Keratinocyte (primary cell): Measurements from ENCODE around the gene ARL6. TPM values are rescaled to one million over a fixed set of nuclear protein-coding genes. Genes with fewer than 3 reads are reported as not detected.

Source experiments
- DNase-seq: peaks from one replicate; pipeline ENCODE4 v3.0.0-alpha.2; 2011; ENCODE audit warnings: low read depth, missing footprints, low spot score
- FAIRE-seq: peaks from 2 replicates; lab custom pipeline; 2011; peaks lifted over from hg19 to GRCh38; lab: Jason Lieb, UNC
- H2AFZ ChIP-seq: 2 replicates; pipeline ENCODE4 v1.6.0; 2012; ENCODE audit warnings: low read length, control low read depth, inconsistent platforms; ENCODE audit not compliant: control insufficient read depth
- H3K27ac ChIP-seq: 2 replicates; pipeline ENCODE4 v1.5.1; 2011; ENCODE audit warnings: low read length; ENCODE audit not compliant: control insufficient read depth, insufficient read depth
- H3K27me3 ChIP-seq: 3 replicates; pipeline ENCODE4 v1.6.0; 2011; ENCODE audit warnings: low read length; ENCODE audit not compliant: control insufficient read depth, insufficient read depth; ENCODE audit errors: extremely low read depth
- H3K36me3 ChIP-seq, 2 experiments: 2 replicates in 1 of 2; 3 replicates in 1 of 2; pipeline ENCODE4 v1.5.1; 2011; ENCODE audit warnings: low read length in 2 of 2, mild to moderate bottlenecking in 1 of 2; ENCODE audit not compliant: control insufficient read depth in 2 of 2, insufficient read depth in 2 of 2; ENCODE audit errors: extremely low read depth in 1 of 2
- H3K4me1 ChIP-seq: 3 replicates; pipeline ENCODE4 v1.5.1; 2011; ENCODE audit warnings: low read length; ENCODE audit not compliant: control insufficient read depth, insufficient read depth; ENCODE audit errors: extremely low read depth
- H3K4me2 ChIP-seq: 3 replicates; pipeline ENCODE4 v1.6.0; 2011; ENCODE audit warnings: low read depth, low read length; ENCODE audit not compliant: control insufficient read depth, insufficient read depth; ENCODE audit errors: extremely low read depth
- H3K4me3 ChIP-seq, 3 experiments: fragments of 200-600 bp in 1 of 3; sonication (generic) in 1 of 3; 2 replicates in 2 of 3; 3 replicates in 1 of 3; pipeline ENCODE4 v1.5.1; 2011 to 2016; ENCODE audit warnings: low read length in 3 of 3, mild to moderate bottlenecking in 3 of 3, control low read depth in 2 of 3, inconsistent platforms in 1 of 3, low read depth in 1 of 3, mixed read lengths in 1 of 3, mixed run types in 1 of 3, moderate library complexity in 1 of 3; ENCODE audit not compliant: control insufficient read depth in 2 of 3, insufficient read depth in 2 of 3; ENCODE audit errors: extremely low read depth in 1 of 3
- H3K79me2 ChIP-seq: 2 replicates; pipeline ENCODE4 v1.6.0; 2012; ENCODE audit warnings: low read length; ENCODE audit not compliant: control insufficient read depth, insufficient read depth
- H3K9ac ChIP-seq: 3 replicates; pipeline ENCODE4 v1.6.0; 2011; ENCODE audit warnings: low read length; ENCODE audit not compliant: control insufficient read depth, insufficient read depth; ENCODE audit errors: extremely low read depth
- H3K9me1 ChIP-seq: 3 replicates; pipeline ENCODE4 v1.6.0; 2011; ENCODE audit warnings: low read length; ENCODE audit not compliant: control insufficient read depth, insufficient read depth; ENCODE audit errors: extremely low read depth
- H3K9me3 ChIP-seq: 2 replicates; pipeline ENCODE4 v1.5.1; 2012; ENCODE audit warnings: low read depth, low read length; ENCODE audit not compliant: control insufficient read depth
- H4K20me1 ChIP-seq: 3 replicates; pipeline ENCODE4 v1.6.0; 2011; ENCODE audit warnings: low read length; ENCODE audit not compliant: control insufficient read depth, insufficient read depth; ENCODE audit errors: extremely low read depth
- CTCF ChIP-seq, 3 experiments: IDR thresholded peaks in 1 of 3; conservative IDR thresholded peaks in 1 of 3; optimal IDR thresholded peaks in 1 of 3; 2 replicates in 2 of 3; 3 replicates in 1 of 3; pipeline versions ENCODE3 to v1.5.1; 2011; ENCODE audit warnings: low read length in 3 of 3, mild to moderate bottlenecking in 3 of 3, moderate library complexity in 2 of 3, control low read depth in 1 of 3, inconsistent platforms in 1 of 3; ENCODE audit not compliant: insufficient read depth in 2 of 3; ENCODE audit errors: extremely low read depth in 1 of 3
- EZH2 ChIP-seq: IDR thresholded peaks from one replicate; pipeline ENCODE4 v1.6.1; 2012; ENCODE audit warnings: inconsistent platforms, mild to moderate bottlenecking, low read length, moderate library complexity
- dilution Hi-C: fragments of 300-500 bp; cut with MboI; formaldehyde crosslinking; loops from one replicate; pipeline ENCODE4 v1.7.0; 2020; ENCODE audit warnings: low sequenced_read_pairs; ENCODE audit not compliant: extremely low pct_ligation_motif_present
- polyA plus RNA-seq, 5 experiments: library from polyadenylated mRNA; depleted of rRNA in 3 of 5; stranded (reverse) in 3 of 5; stranded (forward) in 1 of 5; unstranded in 1 of 5; fragments of >200 nt; gene quantifications; 1 replicate in 1 of 5; 2 replicates in 3 of 5; 3 replicates in 1 of 5; pipeline versions ENCODE4 v1.2.1 to v1.2.3, GENCODE V29; 2011 to 2012; ENCODE audit warnings: missing spikeins in 2 of 5, low read depth in 1 of 5, low replicate concordance in 1 of 5

The ARL6 gene
- polyA plus RNA-seq, 1 donor (not counting 4 experiments of a cell fraction or from before 2014, with no cell fraction given): 8.3 TPM

GRCh38 chr3:97763586-97764406 is 762 bp upstream of the ARL6 start:
- dilution Hi-C loops: no loop called here
- no peaks in the 10 kb centered on the region for H4K20me1 ChIP-seq
- peaks cover 11% of the 10 kb centered on the region for H3K4me1 ChIP-seq
- DNase-seq (no peak), FAIRE-seq (no peak)
- peak overlapping the region; percentile 27 for H3K27ac ChIP-seq
- peak overlapping the region; percentile 86 to 88 (median 87) for H3K4me3 ChIP-seq
- H2AFZ ChIP-seq: peak overlapping the region; percentile 95
- H3K79me2 ChIP-seq: no peaks in the 10 kb centered on the region
- H3K36me3 ChIP-seq: no peaks in the 10 kb centered on the region
- H3K9me3 ChIP-seq: no peaks in the 10 kb centered on the region
- no peaks in the 10 kb centered on the region for H3K9me1 ChIP-seq
- H3K27me3 ChIP-seq: no peaks in the 10 kb centered on the region
- no peak for TF ChIP-seq EZH2
- no peak for TF ChIP-seq CTCF (optimal IDR thresholded peaks at IDR 0.05 in 1 of 3, IDR thresholded peaks at IDR 0.05 in 1 of 3, conservative IDR thresholded peaks at IDR 0.05 in 1 of 3; ENCODE audit: extremely low read depth in 1 of 3, insufficient read depth in 2 of 3, low read length in 3 of 3)
- peak overlapping the region; percentile 67 for H3K9ac ChIP-seq
- peak overlapping the region; percentile 86 for H3K4me2 ChIP-seq

- TF ChIP-seq CTCF (optimal IDR thresholded peaks at IDR 0.05 in 1 of 3, IDR thresholded peaks at IDR 0.05 in 1 of 3, conservative IDR thresholded peaks at IDR 0.05 in 1 of 3; ENCODE audit: extremely low read depth in 1 of 3, insufficient read depth in 2 of 3, low read length in 3 of 3) (no peak), EZH2 (no peak)
- Histone ChIP-seq H3K79me2 (no peaks in the 10 kb centered on the region), H3K4me2 (peak overlapping the region; percentile 90), H3K9ac (no peak overlapping the region), H3K9me1 (no peaks in the 10 kb centered on the region), H3K9me3 (no peaks in the 10 kb centered on the region), H3K4me3 (peak overlapping the region; percentile 86 to 88 (median 87)), H3K27ac (no peak overlapping the region), H2AFZ (peak overlapping the region; percentile 95), H3K27me3 (no peaks in the 10 kb centered on the region), H3K4me1 (peaks cover 11% of the 10 kb centered on the region), H4K20me1 (no peaks in the 10 kb centered on the region), H3K36me3 (no peaks in the 10 kb centered on the region)
- dilution Hi-C loops: no loop called here
- DNase-seq (no peak), FAIRE-seq (no peak)
Measured at GRCh38 chr3:97765336-97765735, 778 bp downstream of the ARL6 start.
